HPDE6-E6E7 (cell line): ENCODE results near the gene PADI4.

Source experiments
- DNase-seq: peaks from one replicate; pipeline ENCODE4 v3.0.0; 2011; ENCODE audit warnings: missing footprints; ENCODE audit errors: extremely low spot score

PADI4 gene

GRCh38 chr1:17350083-17350482 is 42.1 kb downstream of the PADI4 start:
- DNase-seq, result no peak

- no peak for DNase-seq
These were observed 43.0 kb downstream of the PADI4 start for GRCh38 chr1:17350928-17351446.

- no peak for DNase-seq
These were observed 43.8 kb downstream of the PADI4 start for GRCh38 chr1:17351598-17352324.

GRCh38 chr1:17352419-17352909 is 44.5 kb downstream of the PADI4 start:
- DNase-seq, result no peak

GRCh38 chr1:17355898-17356297 is 47.9 kb downstream of the PADI4 start:
- no peak for DNase-seq

GRCh38 chr1:17356387-17357026 is 48.5 kb downstream of the PADI4 start:
- no peak for DNase-seq

- no peak for DNase-seq
These were observed 50.6 kb downstream of the PADI4 start for GRCh38 chr1:17358557-17358956.

GRCh38 chr1:17359031-17359430 is 51.0 kb downstream of the PADI4 start:
- no peak for DNase-seq

- DNase-seq, result no peak
These were observed 51.8 kb downstream of the PADI4 start for GRCh38 chr1:17359808-17360207.

- DNase-seq, result no peak
These were observed 52.4 kb downstream of the PADI4 start for GRCh38 chr1:17360272-17360956.

- no peak for DNase-seq
These were observed 53.7 kb downstream of the PADI4 start for GRCh38 chr1:17361687-17362086.

GRCh38 chr1:17363351-17363750 is 55.4 kb downstream of the PADI4 start:
- no peak for DNase-seq

- DNase-seq, result no peak
These were observed 55.8 kb downstream of the PADI4 start for GRCh38 chr1:17363771-17364170.

- no peak for DNase-seq
These were observed 57.3 kb downstream of the PADI4 start for GRCh38 chr1:17365293-17365692.

- DNase-seq, result peak; percentile 96
These were observed 61.5 kb downstream of the PADI4 start for GRCh38 chr1:17369466-17369865.

- peak; percentile 68 for DNase-seq
These were observed 62.6 kb downstream of the PADI4 start for GRCh38 chr1:17370618-17371017.

GRCh38 chr1:17371896-17372295 is 63.9 kb downstream of the PADI4 start, which contains the start of gene PADI6:
TSS of gene PADI6 (plus strand) at chr1:17372196. CDS start at chr1:17372246, 50 bp downstream.
- DNase-seq, result no peak

- no peak for DNase-seq
These were observed 65.0 kb downstream of the PADI4 start for GRCh38 chr1:17372955-17373354.

GRCh38 chr1:17375651-17376050 is 67.7 kb downstream of the PADI4 start:
- no peak for DNase-seq

GRCh38 chr1:17377325-17377953 is 69.4 kb downstream of the PADI4 start:
- DNase-seq, result no peak

- no peak for DNase-seq
These were observed 73.2 kb downstream of the PADI4 start for GRCh38 chr1:17381161-17381560.

- no peak for DNase-seq
These were observed 84.3 kb downstream of the PADI4 start for GRCh38 chr1:17392199-17392740.
